Endothelial cell of coronary artery (primary cell): ENCODE measurements around the gene CCDC102A. TPM values are rescaled to one million over a fixed set of nuclear protein-coding genes. Genes with fewer than 3 reads are reported as not detected.

Experiments
- total RNA-seq: library from RNA; depleted of rRNA; stranded (reverse); fragments of >200 nt; gene quantifications from 2 replicates; pipeline ENCODE4 v1.2.3, GENCODE V29; 2014

The CCDC102A gene
- total RNA-seq: 9.9 and 14.5 TPM in 2 replicates

DNA sequence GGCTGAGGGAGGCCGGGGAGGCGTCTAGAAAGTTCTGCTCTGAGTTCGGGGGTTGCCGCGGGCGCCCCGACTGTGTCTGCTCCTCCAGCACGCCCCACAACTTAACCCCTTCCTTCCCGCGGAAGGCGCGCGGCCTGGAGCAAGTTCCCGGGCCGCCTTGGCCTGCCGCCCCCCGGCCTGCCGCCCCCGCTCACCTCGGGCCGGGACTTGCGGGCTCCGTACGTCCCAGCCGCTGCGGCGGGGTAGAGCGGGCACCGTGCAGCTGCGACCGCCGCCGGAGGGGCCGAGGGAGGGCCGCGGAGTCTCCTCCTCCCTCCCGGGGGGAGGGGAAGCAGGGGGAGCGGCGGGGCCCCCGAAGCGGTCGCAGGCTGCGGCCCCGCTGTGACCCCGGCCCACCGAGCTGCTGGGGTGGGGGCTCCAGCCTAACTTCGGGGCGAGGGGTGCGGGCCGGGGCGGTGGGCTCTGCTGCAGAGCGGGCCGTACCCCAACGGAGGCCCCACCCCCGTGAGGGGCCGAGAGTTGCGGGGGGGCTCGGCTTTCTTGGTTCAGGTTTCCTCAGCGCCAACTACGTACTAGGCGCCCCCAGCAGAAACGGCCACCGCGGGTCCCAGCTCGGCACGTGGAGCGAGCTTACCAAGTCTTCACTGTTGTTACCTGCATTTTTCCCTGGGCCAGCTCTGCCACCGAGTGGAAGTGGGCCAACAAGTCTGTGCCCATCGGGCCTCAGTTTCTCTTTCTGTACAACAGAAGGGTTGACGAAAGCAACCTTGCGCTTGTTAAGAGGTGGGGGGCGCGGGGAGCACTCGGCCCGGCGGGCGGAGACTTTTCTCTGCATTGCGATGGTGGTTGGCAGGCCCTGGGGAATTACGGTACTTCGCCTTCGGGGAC is at the start of gene CCDC102A:
Gene CCDC102A (minus strand): TSS at position 266 of the 888 bp plus-strand sequence. CDS start 7,394 bp downstream, outside the sequence.

DNA sequence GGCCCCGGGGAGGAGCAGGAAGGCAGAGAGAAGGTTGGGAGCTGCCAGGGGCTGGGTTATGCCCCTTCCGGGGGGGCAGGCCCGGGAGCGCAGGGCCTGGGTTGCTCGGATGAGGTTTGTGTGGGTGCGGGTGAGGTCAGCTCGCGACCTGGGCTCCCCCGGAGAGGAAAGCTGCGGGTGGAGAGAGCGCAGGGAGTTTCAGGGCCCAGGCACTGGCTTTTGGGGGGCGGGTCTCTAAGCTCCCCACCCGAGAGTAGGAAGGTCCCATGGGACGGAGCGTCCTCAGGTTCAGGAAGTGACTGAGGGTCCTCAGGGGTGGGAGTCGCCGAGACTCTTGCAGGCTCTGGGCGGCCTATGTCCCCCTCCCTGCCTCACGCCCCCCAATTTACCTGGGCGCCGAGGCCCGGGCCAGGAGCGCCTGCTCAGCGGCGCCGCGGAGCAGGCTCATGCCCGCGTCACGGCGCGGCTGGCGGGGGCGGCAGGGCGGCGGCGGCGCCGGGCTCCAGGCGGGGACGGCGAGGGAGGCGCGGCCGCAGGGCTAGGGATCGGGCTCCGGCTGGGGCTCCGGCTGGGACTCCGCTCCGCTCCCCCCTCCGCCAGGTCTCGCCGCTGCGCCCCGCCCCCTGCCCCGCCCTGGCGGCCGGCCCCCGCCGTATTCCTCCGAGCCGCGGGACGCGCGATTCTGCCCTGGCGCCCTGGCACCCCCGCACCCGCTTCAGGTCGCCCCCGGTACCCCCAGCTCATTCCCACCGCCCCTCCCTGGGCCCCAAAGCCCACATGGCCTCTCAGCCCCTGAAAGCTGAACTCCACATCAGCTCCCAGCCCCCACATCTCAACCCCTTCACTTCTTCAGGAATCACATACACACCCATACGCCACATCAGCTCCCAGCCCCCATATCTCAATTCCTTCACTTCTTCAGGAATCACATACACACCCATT is 50.2 kb downstream of the CCDC102A start, which contains the start of gene DOK4:
Gene DOK4 (minus strand): TSS at position 578 of the 942 bp plus-strand sequence. CDS start 6,986 bp downstream, outside the sequence.

DNA sequence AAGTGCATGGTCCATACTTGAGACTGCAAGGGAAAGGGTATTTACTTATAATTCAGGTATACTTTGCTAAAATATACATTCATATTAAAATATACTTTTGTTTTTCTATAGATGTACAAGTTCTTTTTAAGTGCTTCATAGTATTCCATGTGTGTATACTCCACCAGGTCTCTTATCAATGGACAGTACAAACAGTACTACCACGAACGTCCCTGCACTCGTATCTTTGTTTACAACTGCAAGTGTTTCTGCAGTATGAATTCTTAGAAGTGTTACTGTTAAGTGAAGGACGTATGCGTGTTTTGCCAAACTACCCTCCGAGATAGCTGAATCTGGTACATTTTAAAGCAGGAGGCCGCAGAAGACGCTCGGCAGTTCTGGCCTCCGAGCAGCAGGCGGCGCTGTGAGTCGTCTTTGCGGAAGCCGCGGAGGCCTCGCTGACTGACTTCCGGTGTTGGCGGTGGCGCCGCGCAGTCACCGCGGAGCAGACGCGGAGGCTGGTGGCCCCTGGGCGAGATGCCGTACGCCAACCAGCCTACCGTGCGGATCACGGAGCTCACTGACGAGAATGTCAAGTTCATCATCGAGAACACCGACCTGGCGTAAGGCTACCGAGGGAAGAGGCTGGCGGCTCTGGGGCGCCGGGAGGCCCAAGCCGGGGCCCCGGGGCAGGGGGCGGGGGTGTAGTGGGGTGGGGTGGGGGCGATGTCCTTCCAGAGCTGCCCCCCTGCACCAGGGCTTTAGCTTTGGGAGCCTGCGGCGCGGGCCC is 74.0 kb downstream of the CCDC102A start, which contains the start of gene POLR2C:
Gene POLR2C (plus strand): TSS at position 471 of the 769 bp plus-strand sequence. CDS start 46 bp downstream, at position 517.

Other genes starting within 250 kb of the CCDC102A start
- gene CCL22, start 177.8 kb downstream of the CCDC102A start, total RNA-seq: not detected in 2 replicates
- 2.2 and 5.8 TPM in 2 replicates for gene CX3CL1, start 164.1 kb downstream of the CCDC102A start, total RNA-seq
- gene CCL17, start 131.8 kb downstream of the CCDC102A start, total RNA-seq: not detected in 2 replicates
- 71.7 and 76.7 TPM in 2 replicates for gene CIAPIN1, start 89.2 kb downstream of the CCDC102A start, total RNA-seq
- gene COQ9, start 89.1 kb downstream of the CCDC102A start, total RNA-seq: 48.2 and 55.7 TPM in 2 replicates
- gene POLR2C, start 73.9 kb downstream of the CCDC102A start, total RNA-seq: 106 and 110 TPM in 2 replicates
- gene DOK4, start 50.1 kb downstream of the CCDC102A start, total RNA-seq: 24.0 and 25.1 TPM in 2 replicates
- gene ADGRG5, start 6.1 kb upstream of the CCDC102A start, total RNA-seq: not detected in 2 replicates
- gene ADGRG1, start 92.1 kb upstream of the CCDC102A start, total RNA-seq: 24.8 and 29.1 TPM in 2 replicates
- not detected in 2 replicates for gene ADGRG3, start 131.7 kb upstream of the CCDC102A start, total RNA-seq
- 0.09 and 0.19 TPM in 2 replicates for gene DRC7, start 158.2 kb upstream of the CCDC102A start, total RNA-seq
- 18.8 and 26.0 TPM in 2 replicates for gene KATNB1, start 199.2 kb upstream of the CCDC102A start, total RNA-seq